Endothelial cell of umbilical vein (primary cell): ENCODE results near the gene GUCA1A. TPM values are rescaled to one million over a fixed set of nuclear protein-coding genes. Genes with fewer than 3 reads are reported as not detected.

Experiments used
- BruUV-seq: library from RNA; stranded (reverse); fragments of 400-500 nt; replicated peaks from 2 replicates; lab custom pipeline; 2021; lab: Mats Ljungman, UMichigan
- CTCF ChIA-PET: fragments of 300-600, 350-600 bp; sonication (Branson Sonifier 250); formaldehyde crosslinking; loops from one replicate; lab custom pipeline; 2021; ENCODE audit warnings: antibody characterized with exemption, inconsistent platforms; lab: Charles Lee
- POLR2A ChIA-PET: fragments of 300-600, 350-600 bp; sonication (Branson Sonifier 250); formaldehyde crosslinking; loops from one replicate; lab custom pipeline; 2021; ENCODE audit warnings: antibody characterized with exemption, inconsistent platforms; lab: Charles Lee
- DNase-seq: peaks from one replicate; pipeline ENCODE4 v3.0.0-alpha.2; 2011; ENCODE audit warnings: low read depth, low spot score
- FAIRE-seq: peaks from 2 replicates; lab custom pipeline; 2011; peaks lifted over from hg19 to GRCh38; lab: Jason Lieb, UNC
- H2AFZ ChIP-seq: 2 replicates; pipeline ENCODE4 v1.6.0; 2012; ENCODE audit warnings: low read depth, low read length, control low read depth, inconsistent platforms
- H3K27ac ChIP-seq: 2 replicates; pipeline ENCODE4 v1.5.1; 2011; ENCODE audit warnings: low read depth, mild to moderate bottlenecking, control low read depth, low read length, moderate library complexity; ENCODE audit not compliant: insufficient read depth
- H3K27me3 ChIP-seq, 2 experiments: 2 replicates each; pipeline versions ENCODE4 v1.6.0 to v1.6.1; 2011; ENCODE audit warnings: low read length in 2 of 2, mixed read lengths in 1 of 2; ENCODE audit not compliant: control insufficient read depth in 2 of 2, insufficient read depth in 2 of 2
- H3K36me3 ChIP-seq, 2 experiments: 2 replicates in 1 of 2; 3 replicates in 1 of 2; pipeline ENCODE4 v1.5.1; 2011; ENCODE audit warnings: low read length in 2 of 2, mild to moderate bottlenecking in 1 of 2, moderate library complexity in 1 of 2; ENCODE audit not compliant: control insufficient read depth in 2 of 2, insufficient read depth in 2 of 2; ENCODE audit errors: extremely low read depth in 1 of 2
- H3K4me1 ChIP-seq: 3 replicates; pipeline ENCODE4 v1.5.1; 2011; ENCODE audit warnings: mild to moderate bottlenecking, low read length; ENCODE audit not compliant: control insufficient read depth, insufficient read depth; ENCODE audit errors: extremely low read depth
- H3K4me2 ChIP-seq: 2 replicates; pipeline ENCODE4 v1.6.1; 2011; ENCODE audit warnings: low read length, control low read depth, mixed read lengths; ENCODE audit not compliant: insufficient read depth
- H3K4me3 ChIP-seq, 3 experiments: fragments of 200-600 bp in 1 of 3; sonication (generic), shearing (Covaris generic) in 1 of 3; replicated peaks in 1 of 3; 2 replicates each; pipeline ENCODE4 v1.5.1; 2011 to 2016; ENCODE audit warnings: control low read depth in 3 of 3, low read length in 3 of 3, mild to moderate bottlenecking in 2 of 3, inconsistent platforms in 1 of 3, low read depth in 1 of 3, moderate library complexity in 1 of 3; ENCODE audit not compliant: insufficient read depth in 1 of 3
- H3K79me2 ChIP-seq: 2 replicates; pipeline ENCODE4 v1.6.0; 2012; ENCODE audit warnings: low read length, inconsistent platforms; ENCODE audit not compliant: control insufficient read depth, insufficient read depth
- H3K9ac ChIP-seq: replicated peaks from 2 replicates; pipeline ENCODE3; 2011; ENCODE audit warnings: low read length, control low read depth; ENCODE audit not compliant: insufficient read depth; ENCODE audit errors: extremely low read depth
- H3K9me1 ChIP-seq: replicated peaks from 3 replicates; pipeline ENCODE4 v1.6.0; 2011; ENCODE audit warnings: mild to moderate bottlenecking, low read length; ENCODE audit not compliant: control insufficient read depth, insufficient read depth; ENCODE audit errors: extremely low read depth
- H3K9me3 ChIP-seq: replicated peaks from 2 replicates; pipeline ENCODE4 v1.5.1; 2012; ENCODE audit warnings: low read length, inconsistent platforms; ENCODE audit not compliant: control insufficient read depth, insufficient read depth
- H4K20me1 ChIP-seq: replicated peaks from 2 replicates; pipeline ENCODE3; 2011; ENCODE audit warnings: mild to moderate bottlenecking, low read length; ENCODE audit not compliant: control insufficient read depth, insufficient read depth; ENCODE audit errors: extremely low read depth
- CTCF ChIP-seq, 2 donors: IDR thresholded peaks; 1 replicate in 1 of 2; 2 replicates in 1 of 2; pipeline ENCODE4 v1.5.1; 2011; ENCODE audit warnings: low read length in 2 of 2, mild to moderate bottlenecking in 2 of 2, moderate library complexity in 2 of 2, control low read depth in 1 of 2, inconsistent platforms in 1 of 2, low read depth in 1 of 2; ENCODE audit not compliant: insufficient read depth in 1 of 2; ENCODE audit errors: extremely low read depth in 1 of 2
- EZH2 ChIP-seq: IDR thresholded peaks from 2 replicates; pipeline ENCODE4 v1.6.1; 2012; ENCODE audit warnings: borderline replicate concordance, low read depth, mild to moderate bottlenecking, moderate library complexity, low read length, inconsistent platforms; ENCODE audit not compliant: severe bottlenecking
- FOS ChIP-seq: IDR thresholded peaks from 2 replicates; pipeline ENCODE4 v1.6.1; 2011; ENCODE audit warnings: mild to moderate bottlenecking, low read length, moderate library complexity, borderline replicate concordance; ENCODE audit not compliant: insufficient read depth
- GATA2 ChIP-seq: IDR thresholded peaks from 2 replicates; pipeline ENCODE4 v1.7.0; 2011; ENCODE audit warnings: low read depth, mild to moderate bottlenecking, moderate library complexity, mixed read lengths, low read length; ENCODE audit not compliant: insufficient read length, insufficient read depth
- JUN ChIP-seq: IDR thresholded peaks from 2 replicates; pipeline ENCODE4 v1.6.1; 2011; ENCODE audit warnings: borderline replicate concordance, low read depth; ENCODE audit not compliant: insufficient read length, insufficient read depth
- MAX ChIP-seq: IDR thresholded peaks from 2 replicates; pipeline ENCODE4 v1.6.1; 2011; ENCODE audit not compliant: insufficient read depth, insufficient read length
- MYC ChIP-seq: IDR thresholded peaks from one replicate; pipeline ENCODE4 v1.6.1; 2011; ENCODE audit warnings: mild to moderate bottlenecking, low read depth, low read length
- POLR2A ChIP-seq: IDR thresholded peaks from 2 replicates; pipeline ENCODE4 v1.6.1; 2012; ENCODE audit warnings: low read depth, mild to moderate bottlenecking, control low read depth, low read length
- POLR2AphosphoS5 ChIP-seq: IDR thresholded peaks from 2 replicates; pipeline ENCODE4 v1.6.1; 2012; ENCODE audit warnings: low read depth, mild to moderate bottlenecking, control low read depth, low read length, moderate library complexity; ENCODE audit not compliant: insufficient read depth
- dilution Hi-C: fragments of 300-500 bp; cut with MboI; formaldehyde crosslinking; loops from one replicate; pipeline ENCODE4 v1.15.0; 2019; ENCODE audit warnings: low sequenced_read_pairs; ENCODE audit not compliant: extremely low pct_ligation_motif_present
- intact Hi-C: fragments of 100-400 bp; cut with micrococcal nuclease; formaldehyde crosslinking; loops from one replicate; pipeline ENCODE4 v1.10.0; 2022
- polyA plus RNA-seq, 4 experiments: library from polyadenylated mRNA; depleted of rRNA in 3 of 4; stranded (reverse) in 3 of 4; unstranded in 1 of 4; fragments of >200 nt; gene quantifications; 2 replicates each; pipeline versions ENCODE4 v1.2.1 to v1.2.3, GENCODE V29; 2011 to 2012; ENCODE audit warnings: missing spikeins in 1 of 4
- total RNA-seq: library from RNA; stranded (reverse); gene quantifications from 2 replicates; pipeline ENCODE4 v1.2.3, GENCODE V29; 2021

The GUCA1A gene
- total and polyA plus RNA-seq, 2 donors (not counting 3 experiments of a cell fraction or from before 2014, with no cell fraction given): 0.04 to 0.22 TPM

GRCh38 chr6:42193491-42193894 is 20.3 kb downstream of the GUCA1A start:
- Histone ChIP-seq H3K9me1 (no peaks in the 10 kb centered on the region), H2AFZ (no peak overlapping the region), H3K4me3 (no peak overlapping the region), H3K4me1 (peaks cover 6% of the 10 kb centered on the region), H3K9me3 (no peaks in the 10 kb centered on the region), H3K4me2 (no peak overlapping the region), H3K36me3 (no peaks in the 10 kb centered on the region), H3K79me2 (no peaks in the 10 kb centered on the region), H3K27ac (no peak overlapping the region), H3K27me3 (peaks cover 2% of the 10 kb centered on the region in 2 experiments), H3K9ac (no peak overlapping the region), H4K20me1 (no peaks in the 10 kb centered on the region)
- intact Hi-C loops (no loop called here), dilution Hi-C loops (no loop called here)
- DNase-seq (no peak), FAIRE-seq (no peak)
- TF ChIP-seq JUN: no peak
- no peak for TF ChIP-seq POLR2A
- TF ChIP-seq MYC: no peak
- TF ChIP-seq EZH2: no peak
- TF ChIP-seq CTCF (IDR thresholded peaks at IDR 0.05; ENCODE audit: extremely low read depth in 1 of 2, insufficient read depth in 1 of 2, low read depth in 1 of 2, low read length in 2 of 2): no peak
- TF ChIP-seq MAX: no peak
- no peak for TF ChIP-seq FOS
- TF ChIP-seq GATA2: no peak
- TF ChIP-seq POLR2AphosphoS5: no peak
- CTCF ChIA-PET: interaction anchor here (1.1 to 1.6 kb wide), 2 partner anchors 21 to 354 kb away, joined by 5 to 6 read pairs; no protein-coding TSS in a partner anchor
- BruUV-seq: no TSS peak
- POLR2A ChIA-PET: no interaction called here
